Endothelial cell of umbilical vein (primary cell): ENCODE data around the gene SMARCC2. TPM values are rescaled to one million over a fixed set of nuclear protein-coding genes. Genes with fewer than 3 reads are reported as not detected.

Experiments used
- BruUV-seq: library from RNA; stranded (reverse); fragments of 400-500 nt; replicated peaks from 2 replicates; lab custom pipeline; 2021; lab: Mats Ljungman, UMichigan
- CTCF ChIA-PET: fragments of 300-600, 350-600 bp; sonication (Branson Sonifier 250); formaldehyde crosslinking; loops from one replicate; lab custom pipeline; 2021; ENCODE audit warnings: antibody characterized with exemption, inconsistent platforms; lab: Charles Lee
- POLR2A ChIA-PET: fragments of 300-600, 350-600 bp; sonication (Branson Sonifier 250); formaldehyde crosslinking; loops from one replicate; lab custom pipeline; 2021; ENCODE audit warnings: antibody characterized with exemption, inconsistent platforms; lab: Charles Lee
- DNase-seq: peaks from one replicate; pipeline ENCODE4 v3.0.0-alpha.2; 2011; ENCODE audit warnings: low read depth, low spot score
- FAIRE-seq: peaks from 2 replicates; lab custom pipeline; 2011; peaks lifted over from hg19 to GRCh38; lab: Jason Lieb, UNC
- H2AFZ ChIP-seq: 2 replicates; pipeline ENCODE4 v1.6.0; 2012; ENCODE audit warnings: low read depth, low read length, control low read depth, inconsistent platforms
- H3K27ac ChIP-seq: 2 replicates; pipeline ENCODE4 v1.5.1; 2011; ENCODE audit warnings: low read depth, mild to moderate bottlenecking, control low read depth, low read length, moderate library complexity; ENCODE audit not compliant: insufficient read depth
- H3K27me3 ChIP-seq, 2 experiments: 2 replicates each; pipeline versions ENCODE4 v1.6.0 to v1.6.1; 2011; ENCODE audit warnings: low read length in 2 of 2, mixed read lengths in 1 of 2; ENCODE audit not compliant: control insufficient read depth in 2 of 2, insufficient read depth in 2 of 2
- H3K36me3 ChIP-seq, 2 experiments: 2 replicates in 1 of 2; 3 replicates in 1 of 2; pipeline ENCODE4 v1.5.1; 2011; ENCODE audit warnings: low read length in 2 of 2, mild to moderate bottlenecking in 1 of 2, moderate library complexity in 1 of 2; ENCODE audit not compliant: control insufficient read depth in 2 of 2, insufficient read depth in 2 of 2; ENCODE audit errors: extremely low read depth in 1 of 2
- H3K4me1 ChIP-seq: 3 replicates; pipeline ENCODE4 v1.5.1; 2011; ENCODE audit warnings: mild to moderate bottlenecking, low read length; ENCODE audit not compliant: control insufficient read depth, insufficient read depth; ENCODE audit errors: extremely low read depth
- H3K4me2 ChIP-seq: 2 replicates; pipeline ENCODE4 v1.6.1; 2011; ENCODE audit warnings: low read length, control low read depth, mixed read lengths; ENCODE audit not compliant: insufficient read depth
- H3K4me3 ChIP-seq, 3 experiments: fragments of 200-600 bp in 1 of 3; sonication (generic), shearing (Covaris generic) in 1 of 3; replicated peaks in 1 of 3; 2 replicates each; pipeline ENCODE4 v1.5.1; 2011 to 2016; ENCODE audit warnings: control low read depth in 3 of 3, low read length in 3 of 3, mild to moderate bottlenecking in 2 of 3, inconsistent platforms in 1 of 3, low read depth in 1 of 3, moderate library complexity in 1 of 3; ENCODE audit not compliant: insufficient read depth in 1 of 3
- H3K79me2 ChIP-seq: 2 replicates; pipeline ENCODE4 v1.6.0; 2012; ENCODE audit warnings: low read length, inconsistent platforms; ENCODE audit not compliant: control insufficient read depth, insufficient read depth
- H3K9ac ChIP-seq: replicated peaks from 2 replicates; pipeline ENCODE3; 2011; ENCODE audit warnings: low read length, control low read depth; ENCODE audit not compliant: insufficient read depth; ENCODE audit errors: extremely low read depth
- H3K9me1 ChIP-seq: replicated peaks from 3 replicates; pipeline ENCODE4 v1.6.0; 2011; ENCODE audit warnings: mild to moderate bottlenecking, low read length; ENCODE audit not compliant: control insufficient read depth, insufficient read depth; ENCODE audit errors: extremely low read depth
- H3K9me3 ChIP-seq: replicated peaks from 2 replicates; pipeline ENCODE4 v1.5.1; 2012; ENCODE audit warnings: low read length, inconsistent platforms; ENCODE audit not compliant: control insufficient read depth, insufficient read depth
- H4K20me1 ChIP-seq: replicated peaks from 2 replicates; pipeline ENCODE3; 2011; ENCODE audit warnings: mild to moderate bottlenecking, low read length; ENCODE audit not compliant: control insufficient read depth, insufficient read depth; ENCODE audit errors: extremely low read depth
- EZH2 ChIP-seq: IDR thresholded peaks from 2 replicates; pipeline ENCODE4 v1.6.1; 2012; ENCODE audit warnings: borderline replicate concordance, low read depth, mild to moderate bottlenecking, moderate library complexity, low read length, inconsistent platforms; ENCODE audit not compliant: severe bottlenecking
- FOS ChIP-seq: IDR thresholded peaks from 2 replicates; pipeline ENCODE4 v1.6.1; 2011; ENCODE audit warnings: mild to moderate bottlenecking, low read length, moderate library complexity, borderline replicate concordance; ENCODE audit not compliant: insufficient read depth
- GATA2 ChIP-seq: IDR thresholded peaks from 2 replicates; pipeline ENCODE4 v1.7.0; 2011; ENCODE audit warnings: low read depth, mild to moderate bottlenecking, moderate library complexity, mixed read lengths, low read length; ENCODE audit not compliant: insufficient read length, insufficient read depth
- JUN ChIP-seq: IDR thresholded peaks from 2 replicates; pipeline ENCODE4 v1.6.1; 2011; ENCODE audit warnings: borderline replicate concordance, low read depth; ENCODE audit not compliant: insufficient read length, insufficient read depth
- MYC ChIP-seq: IDR thresholded peaks from one replicate; pipeline ENCODE4 v1.6.1; 2011; ENCODE audit warnings: mild to moderate bottlenecking, low read depth, low read length
- POLR2A ChIP-seq: IDR thresholded peaks from 2 replicates; pipeline ENCODE4 v1.6.1; 2012; ENCODE audit warnings: low read depth, mild to moderate bottlenecking, control low read depth, low read length
- POLR2AphosphoS5 ChIP-seq: IDR thresholded peaks from 2 replicates; pipeline ENCODE4 v1.6.1; 2012; ENCODE audit warnings: low read depth, mild to moderate bottlenecking, control low read depth, low read length, moderate library complexity; ENCODE audit not compliant: insufficient read depth
- dilution Hi-C: fragments of 300-500 bp; cut with MboI; formaldehyde crosslinking; loops from one replicate; pipeline ENCODE4 v1.15.0; 2019; ENCODE audit warnings: low sequenced_read_pairs; ENCODE audit not compliant: extremely low pct_ligation_motif_present
- intact Hi-C: fragments of 100-400 bp; cut with micrococcal nuclease; formaldehyde crosslinking; loops from one replicate; pipeline ENCODE4 v1.10.0; 2022
- polyA plus RNA-seq, 4 experiments: library from polyadenylated mRNA; depleted of rRNA in 3 of 4; stranded (reverse) in 3 of 4; unstranded in 1 of 4; fragments of >200 nt; gene quantifications; 2 replicates each; pipeline versions ENCODE4 v1.2.1 to v1.2.3, GENCODE V29; 2011 to 2012; ENCODE audit warnings: missing spikeins in 1 of 4
- total RNA-seq: library from RNA; stranded (reverse); gene quantifications from 2 replicates; pipeline ENCODE4 v1.2.3, GENCODE V29; 2021
- TF ChIP-seq, protein P1 (sequence below): IDR thresholded peaks from 2 replicates; pipeline ENCODE4 v1.6.1; 2011; ENCODE audit not compliant: insufficient read depth, insufficient read length
- TF ChIP-seq, protein P2 (sequence below), 2 donors: IDR thresholded peaks; 1 replicate in 1 of 2; 2 replicates in 1 of 2; pipeline ENCODE4 v1.5.1; 2011; ENCODE audit warnings: low read length in 2 of 2, mild to moderate bottlenecking in 2 of 2, moderate library complexity in 2 of 2, control low read depth in 1 of 2, inconsistent platforms in 1 of 2, low read depth in 1 of 2; ENCODE audit not compliant: insufficient read depth in 1 of 2; ENCODE audit errors: extremely low read depth in 1 of 2

Gene SMARCC2
- total and polyA plus RNA-seq, 2 donors (not counting 3 experiments of a cell fraction or from before 2014, with no cell fraction given) = 51.9 to 121 TPM

DNA sequence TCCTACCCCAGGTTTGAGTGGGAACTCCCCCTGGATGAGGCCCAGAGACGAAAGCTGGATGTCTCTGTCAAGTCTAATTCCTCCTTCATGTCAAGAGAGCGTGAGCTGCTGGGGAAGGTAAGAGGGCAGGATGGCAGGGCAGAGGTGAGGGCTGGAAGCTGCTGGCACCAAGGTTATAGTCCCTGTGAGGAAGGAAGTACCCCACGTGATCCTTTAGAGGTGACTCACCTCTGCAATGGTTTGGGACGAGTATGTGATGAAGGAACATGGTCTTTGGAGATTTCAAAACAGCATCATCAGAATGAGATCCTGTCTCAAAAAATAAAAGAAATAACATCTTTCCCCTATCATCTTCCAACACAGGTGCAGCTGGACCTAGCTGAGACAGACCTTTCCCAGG, 46.1 kb downstream of the SMARCC2 start:
- Histone ChIP-seq H3K36me3 (peaks cover 15 to 32% of the 10 kb centered on the region in 2 experiments), H3K4me3 (no peak overlapping the region), H3K9me3 (no peaks in the 10 kb centered on the region), H4K20me1 (no peaks in the 10 kb centered on the region), H3K9ac (no peak overlapping the region), H3K27me3 (no peaks in the 10 kb centered on the region), H3K4me2 (peak overlapping the region; percentile 3), H3K27ac (peak overlapping the region; percentile 27), H2AFZ (no peak overlapping the region), H3K79me2 (no peaks in the 10 kb centered on the region), H3K4me1 (peaks cover 29% of the 10 kb centered on the region), H3K9me1 (no peaks in the 10 kb centered on the region)
- ChIA-PET POLR2A (interaction anchor here (1.5 to 2.2 kb wide), 3 partner anchors 15 to 19 kb away, joined by 7 to 15 read pairs (median 13); partner anchors contain the start of genes ESYT1 and MYL6), CTCF (interaction anchor here (1.1 to 5.3 kb wide), 5 partner anchors 9 to 47 kb away, joined by 3 to 30 read pairs (median 5); partner anchors contain the start of genes ESYT1, MYL6B, SMARCC2 and ZC3H10)
- no TSS peak for BruUV-seq
- dilution Hi-C loops (no loop called here), intact Hi-C loops (no loop called here)
- TF ChIP-seq POLR2AphosphoS5 (no peak), EZH2 (no peak), JUN (peak; percentile 28), GATA2 (no peak), FOS (peak; percentile 56), POLR2A (no peak), MYC (no peak)
- TF ChIP-seq, protein P1, sequence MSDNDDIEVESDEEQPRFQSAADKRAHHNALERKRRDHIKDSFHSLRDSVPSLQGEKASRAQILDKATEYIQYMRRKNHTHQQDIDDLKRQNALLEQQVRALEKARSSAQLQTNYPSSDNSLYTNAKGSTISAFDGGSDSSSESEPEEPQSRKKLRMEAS = no peak
- TF ChIP-seq, protein P2, sequence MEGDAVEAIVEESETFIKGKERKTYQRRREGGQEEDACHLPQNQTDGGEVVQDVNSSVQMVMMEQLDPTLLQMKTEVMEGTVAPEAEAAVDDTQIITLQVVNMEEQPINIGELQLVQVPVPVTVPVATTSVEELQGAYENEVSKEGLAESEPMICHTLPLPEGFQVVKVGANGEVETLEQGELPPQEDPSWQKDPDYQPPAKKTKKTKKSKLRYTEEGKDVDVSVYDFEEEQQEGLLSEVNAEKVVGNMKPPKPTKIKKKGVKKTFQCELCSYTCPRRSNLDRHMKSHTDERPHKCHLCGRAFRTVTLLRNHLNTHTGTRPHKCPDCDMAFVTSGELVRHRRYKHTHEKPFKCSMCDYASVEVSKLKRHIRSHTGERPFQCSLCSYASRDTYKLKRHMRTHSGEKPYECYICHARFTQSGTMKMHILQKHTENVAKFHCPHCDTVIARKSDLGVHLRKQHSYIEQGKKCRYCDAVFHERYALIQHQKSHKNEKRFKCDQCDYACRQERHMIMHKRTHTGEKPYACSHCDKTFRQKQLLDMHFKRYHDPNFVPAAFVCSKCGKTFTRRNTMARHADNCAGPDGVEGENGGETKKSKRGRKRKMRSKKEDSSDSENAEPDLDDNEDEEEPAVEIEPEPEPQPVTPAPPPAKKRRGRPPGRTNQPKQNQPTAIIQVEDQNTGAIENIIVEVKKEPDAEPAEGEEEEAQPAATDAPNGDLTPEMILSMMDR (IDR thresholded peaks at IDR 0.05; ENCODE audit: extremely low read depth in 1 of 2, insufficient read depth in 1 of 2, low read depth in 1 of 2, low read length in 2 of 2) = no peak
- DNase-seq (no peak), FAIRE-seq (peak; percentile 55)
